Gastroesophageal sphincter (tissue), 4 donors: ENCODE data around the gene KCNC3. TPM values are rescaled to one million over a fixed set of nuclear protein-coding genes. Genes with fewer than 3 reads are reported as not detected.
"Not testable (repeated sequence)": the region's sequence is repeated elsewhere in the genome, so short reads cannot be mapped to it uniquely, and the experiment has no call there.

ENCODE experiments used
- ATAC-seq: fragments of 150-250 bp; one replicate; pipeline ENCODE4 v1.9.1; 2016; ENCODE audit warnings: mild to moderate bottlenecking, moderate library complexity
- H3K27ac ChIP-seq, 4 donors: fragments of 200-600 bp; sonication (generic) in 3 of 4; 1 replicate in 3 of 4; 2 replicates in 1 of 4; pipeline ENCODE4 v1.5.1; 2016 to 2019
- H3K27me3 ChIP-seq: fragments of 200-600 bp; sonication (generic); one replicate; pipeline ENCODE4 v1.5.1; 2019
- H3K36me3 ChIP-seq, 2 donors: fragments of 200-600 bp; sonication (generic); one replicate each; pipeline ENCODE4 v1.5.1; 2019; ENCODE audit warnings: control low read depth in 1 of 2
- H3K4me1 ChIP-seq, 3 donors: fragments of 200-600 bp; sonication (generic); 1 replicate in 2 of 3; 2 replicates in 1 of 3; pipeline ENCODE4 v1.5.1; 2016 to 2019; ENCODE audit warnings: control low read depth in 2 of 3
- H3K4me3 ChIP-seq, 2 donors: fragments of 200-600 bp; sonication (generic); one replicate each; pipeline ENCODE4 v1.5.1; 2019; ENCODE audit warnings: mild to moderate bottlenecking in 1 of 2, moderate library complexity in 1 of 2
- H3K9me3 ChIP-seq, 3 donors: fragments of 200-600 bp; sonication (generic); one replicate each; pipeline ENCODE4 v1.5.1; 2017 to 2019; ENCODE audit warnings: control low read depth in 2 of 3
- EP300 ChIP-seq: sonication (generic); formaldehyde crosslinking; IDR thresholded peaks from one replicate; pipeline ENCODE4 v1.6.1; 2017; ENCODE audit warnings: antibody characterized with exemption, mild to moderate bottlenecking
- POLR2A ChIP-seq, 2 donors: fragments of 450-650 bp; IDR thresholded peaks; one replicate each; pipeline ENCODE4 v1.6.1; 2017; ENCODE audit warnings: antibody characterized with exemption in 2 of 2, mild to moderate bottlenecking in 2 of 2, moderate library complexity in 1 of 2
- POLR2AphosphoS5 ChIP-seq: sonication (generic); formaldehyde crosslinking; IDR thresholded peaks from one replicate; pipeline ENCODE4 v1.6.1; 2017; ENCODE audit warnings: antibody characterized with exemption
- WGBS, 2 donors: methylation state at CpG; one replicate each; pipeline ENCODE4 v1.1.5; 2018; ENCODE audit warnings: low coverage in 1 of 2; 5-methylcytosine and 5-hydroxymethylcytosine counted together
- total RNA-seq, 4 donors: library from RNA; depleted of rRNA; stranded (reverse); fragments of >200 nt; gene quantifications; one replicate each; pipeline ENCODE4 v1.1.0, GENCODE V29; 2016
- TF ChIP-seq, protein P1 (sequence below), 4 experiments: fragments of 200-600 bp in 2 of 4; fragments of 450-650 bp in 2 of 4; sonication (generic) in 1 of 4; IDR thresholded peaks; one replicate each; pipeline ENCODE4 v1.5.1; 2017 to 2019; ENCODE audit warnings: antibody characterized with exemption in 4 of 4, mild to moderate bottlenecking in 2 of 4, moderate library complexity in 2 of 4

Gene KCNC3
- total RNA-seq, 4 donors from 2014 or later, result 0.16 to 0.67 (median 0.58) TPM; not detected in 1

GRCh38 chr19:50352242-50352641, 23.1 kb upstream of the KCNC3 start:
- ATAC-seq, result no peak
- 58 to 60% methylated on average over 2 to 4 of the region's 4 CpGs for WGBS, 2 donors

GRCh38 chr19:50349277-50350057, 20.3 kb upstream of the KCNC3 start:
- ATAC-seq, result no peak
- Histone ChIP-seq H3K27me3 (peaks cover 15% of the 10 kb centered on the region), H3K27ac (no peak overlapping the region), H3K36me3 (no peaks in the 10 kb centered on the region), H3K9me3 (peaks cover 0 to 11% (median 0%) of the 10 kb centered on the region in 3 donors), H3K4me1 (no peaks in the 10 kb centered on the region), H3K4me3 (no peak overlapping the region)
- 14 to 65% methylated on average over 1 to 12 of the region's 22 CpGs for WGBS, 2 donors
- no peak for TF ChIP-seq POLR2A (IDR thresholded peaks at IDR 0.05)
- TF ChIP-seq, protein P1, sequence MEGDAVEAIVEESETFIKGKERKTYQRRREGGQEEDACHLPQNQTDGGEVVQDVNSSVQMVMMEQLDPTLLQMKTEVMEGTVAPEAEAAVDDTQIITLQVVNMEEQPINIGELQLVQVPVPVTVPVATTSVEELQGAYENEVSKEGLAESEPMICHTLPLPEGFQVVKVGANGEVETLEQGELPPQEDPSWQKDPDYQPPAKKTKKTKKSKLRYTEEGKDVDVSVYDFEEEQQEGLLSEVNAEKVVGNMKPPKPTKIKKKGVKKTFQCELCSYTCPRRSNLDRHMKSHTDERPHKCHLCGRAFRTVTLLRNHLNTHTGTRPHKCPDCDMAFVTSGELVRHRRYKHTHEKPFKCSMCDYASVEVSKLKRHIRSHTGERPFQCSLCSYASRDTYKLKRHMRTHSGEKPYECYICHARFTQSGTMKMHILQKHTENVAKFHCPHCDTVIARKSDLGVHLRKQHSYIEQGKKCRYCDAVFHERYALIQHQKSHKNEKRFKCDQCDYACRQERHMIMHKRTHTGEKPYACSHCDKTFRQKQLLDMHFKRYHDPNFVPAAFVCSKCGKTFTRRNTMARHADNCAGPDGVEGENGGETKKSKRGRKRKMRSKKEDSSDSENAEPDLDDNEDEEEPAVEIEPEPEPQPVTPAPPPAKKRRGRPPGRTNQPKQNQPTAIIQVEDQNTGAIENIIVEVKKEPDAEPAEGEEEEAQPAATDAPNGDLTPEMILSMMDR (IDR thresholded peaks at IDR 0.05), result no peak
- no peak for TF ChIP-seq POLR2AphosphoS5

More at GRCh38 chr19:50352242-50352641, 23.1 kb upstream of the KCNC3 start:
- TF ChIP-seq EP300 (no peak), POLR2A (IDR thresholded peaks at IDR 0.05) (no peak), POLR2AphosphoS5 (no peak)
- TF ChIP-seq, protein P1 (IDR thresholded peaks at IDR 0.05), result no peak
- Histone ChIP-seq H3K4me1 (peaks cover 0 to 7% (median 0%) of the 10 kb centered on the region in 3 donors), H3K4me3 (no peak overlapping the region), H3K27ac (no peak overlapping the region), H3K27me3 (peaks cover 25% of the 10 kb centered on the region), H3K9me3 (no peaks in the 10 kb centered on the region), H3K36me3 (no peaks in the 10 kb centered on the region)

DNA sequence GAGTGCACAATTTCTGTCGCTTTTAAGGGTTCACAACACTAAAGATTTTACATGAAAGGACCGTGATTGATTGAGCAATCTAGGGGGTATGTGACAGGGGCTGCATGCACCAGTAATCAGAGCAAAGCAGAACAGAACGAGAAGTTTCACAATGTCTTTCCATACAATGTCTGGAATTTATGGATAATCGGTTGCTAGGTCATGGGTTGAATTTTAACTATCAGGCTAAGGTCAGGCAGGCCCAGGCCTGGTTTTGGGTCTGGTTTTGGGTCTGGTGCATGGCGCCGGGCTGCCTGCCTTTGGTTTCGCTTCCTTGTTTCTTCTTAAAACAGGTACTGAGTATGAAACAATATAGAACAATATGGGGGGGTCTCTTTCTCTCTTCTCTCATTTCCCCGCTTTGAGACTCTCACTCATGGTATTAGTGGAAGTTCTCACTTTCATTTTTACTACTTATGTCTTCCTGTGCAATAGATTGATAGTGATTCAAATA, 18.0 kb upstream of the KCNC3 start:
- not testable (repeated sequence) for H3K4me3 ChIP-seq, H3K4me1 ChIP-seq, H3K27ac ChIP-seq, H3K36me3 ChIP-seq, ATAC-seq
- 81 to 82% methylated on average over 7 to 8 of the region's 8 CpGs for WGBS, 2 donors
- Histone ChIP-seq H3K9me3 (peaks cover 0 to 17% (median 0%) of the 10 kb centered on the region in 3 donors), H3K27me3 (peaks cover 15% of the 10 kb centered on the region)

GRCh38 chr19:50344661-50345318, 15.6 kb upstream of the KCNC3 start:
- H3K27me3 ChIP-seq, result no peaks in the 10 kb centered on the region
- no peaks in the 10 kb centered on the region for H3K36me3 ChIP-seq
- WGBS, 2 donors, result 54 to 74% methylated on average over 5 to 7 of the region's 8 CpGs
- H3K4me1 ChIP-seq, result no peaks in the 10 kb centered on the region
- ATAC-seq, result no peak
- H3K9me3 ChIP-seq, result peaks cover 0 to 17% (median 0%) of the 10 kb centered on the region in 3 donors
- H3K4me3 ChIP-seq, result no peak overlapping the region
- TF ChIP-seq POLR2A (IDR thresholded peaks at IDR 0.05) (no peak), EP300 (no peak), POLR2AphosphoS5 (no peak)
- TF ChIP-seq, protein P1 (IDR thresholded peaks at IDR 0.05), result no peak
- H3K27ac ChIP-seq, result no peak overlapping the region

DNA sequence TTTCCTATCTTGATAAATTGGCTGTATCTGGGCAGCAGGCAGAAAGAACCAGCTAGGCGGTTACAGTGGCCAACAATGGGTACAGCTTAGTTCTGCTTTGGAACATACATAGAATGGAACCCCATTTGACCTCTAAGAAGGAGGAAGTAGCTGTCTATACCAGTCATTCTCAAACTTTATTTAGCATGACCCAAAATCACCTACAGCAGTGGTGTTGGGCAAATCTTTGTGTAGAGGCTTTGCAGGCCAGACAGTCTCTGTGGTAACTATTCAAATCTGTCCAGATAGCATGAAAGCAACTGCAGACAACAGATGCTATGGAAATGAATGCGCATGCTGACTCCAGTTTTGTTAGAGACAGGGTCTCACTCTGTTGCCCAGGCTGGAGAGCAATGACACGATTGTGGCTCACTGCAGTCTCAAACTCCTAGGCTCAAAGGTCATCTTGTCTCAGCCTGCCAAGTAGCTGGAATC, 12.0 kb upstream of the KCNC3 start:
- Histone ChIP-seq H3K27ac (no peak overlapping the region), H3K27me3 (peaks cover 3% of the 10 kb centered on the region), H3K36me3 (no peaks in the 10 kb centered on the region), H3K4me1 (no peaks in the 10 kb centered on the region), H3K4me3 (no peak overlapping the region), H3K9me3 (peaks cover 0 to 17% (median 0%) of the 10 kb centered on the region in 3 donors)
- 60 to 89% methylated on average over 1 to 3 of the region's 3 CpGs for WGBS, 2 donors
- ATAC-seq, result peak; percentile 25
- no peak for TF ChIP-seq POLR2AphosphoS5
- no peak for TF ChIP-seq POLR2A (IDR thresholded peaks at IDR 0.05)
- TF ChIP-seq, protein P1 (IDR thresholded peaks at IDR 0.05), result no peak
- TF ChIP-seq EP300, result no peak
